ENCODE data around the gene ABHD18. TPM values are rescaled to one million over a fixed set of nuclear protein-coding genes. Genes with fewer than 3 reads are reported as not detected.
A peak's percentile ranks its signal among the peaks of the same experiment; 100 is the strongest.

ABHD18 gene
- total RNA-seq, 3 donors from 2014 or later (not counting 1 experiment from before 2014, with no cell fraction given), result 16.0 to 21.9 (median 17.6) TPM

DNA sequence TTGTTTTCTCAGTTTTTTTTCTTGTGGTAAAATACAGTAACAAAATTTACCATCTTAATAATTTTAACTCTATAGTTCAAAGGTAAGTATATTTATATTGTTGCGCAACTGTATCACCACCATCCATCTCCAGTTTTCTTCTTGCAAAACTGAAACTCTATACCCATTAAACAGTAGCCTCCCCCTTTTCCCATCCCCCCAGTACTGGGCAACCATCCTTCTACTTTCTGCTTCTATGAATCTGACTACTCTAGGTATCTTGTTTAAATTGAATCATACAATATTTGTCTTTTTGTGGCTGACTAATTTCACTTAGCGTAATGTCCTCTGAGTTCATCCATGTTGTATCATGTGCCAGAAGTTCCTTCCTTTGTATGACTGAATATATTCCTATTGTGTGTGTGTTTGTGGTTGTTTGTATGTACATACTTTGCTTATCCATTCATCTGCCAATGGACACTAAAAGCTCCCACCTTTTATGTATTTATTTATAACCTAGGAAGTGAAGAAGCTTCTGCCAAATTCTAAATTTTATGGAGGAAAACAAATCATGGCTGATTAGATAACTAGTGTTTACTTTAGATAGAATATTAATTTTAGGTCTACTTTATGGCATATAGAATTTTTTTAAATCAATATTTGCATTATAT lies 10.0 kb downstream of the ABHD18 start:
- ATAC-seq, result no peak
- H3K27me3 Mint-ChIP-seq (ENCODE audit: low read depth in 2 of 2), result no peaks in the 10 kb centered on the region
- intact Hi-C loops (cut with micrococcal nuclease), result no loop called here
- no peaks in the 10 kb centered on the region for H3K9me3 ChIP-seq (ENCODE audit: control insufficient read depth, insufficient read depth, low read length)
- TF ChIP-seq, protein P1, sequence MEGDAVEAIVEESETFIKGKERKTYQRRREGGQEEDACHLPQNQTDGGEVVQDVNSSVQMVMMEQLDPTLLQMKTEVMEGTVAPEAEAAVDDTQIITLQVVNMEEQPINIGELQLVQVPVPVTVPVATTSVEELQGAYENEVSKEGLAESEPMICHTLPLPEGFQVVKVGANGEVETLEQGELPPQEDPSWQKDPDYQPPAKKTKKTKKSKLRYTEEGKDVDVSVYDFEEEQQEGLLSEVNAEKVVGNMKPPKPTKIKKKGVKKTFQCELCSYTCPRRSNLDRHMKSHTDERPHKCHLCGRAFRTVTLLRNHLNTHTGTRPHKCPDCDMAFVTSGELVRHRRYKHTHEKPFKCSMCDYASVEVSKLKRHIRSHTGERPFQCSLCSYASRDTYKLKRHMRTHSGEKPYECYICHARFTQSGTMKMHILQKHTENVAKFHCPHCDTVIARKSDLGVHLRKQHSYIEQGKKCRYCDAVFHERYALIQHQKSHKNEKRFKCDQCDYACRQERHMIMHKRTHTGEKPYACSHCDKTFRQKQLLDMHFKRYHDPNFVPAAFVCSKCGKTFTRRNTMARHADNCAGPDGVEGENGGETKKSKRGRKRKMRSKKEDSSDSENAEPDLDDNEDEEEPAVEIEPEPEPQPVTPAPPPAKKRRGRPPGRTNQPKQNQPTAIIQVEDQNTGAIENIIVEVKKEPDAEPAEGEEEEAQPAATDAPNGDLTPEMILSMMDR (IDR thresholded peaks at IDR 0.05), result no peak
- H3K4me3 Mint-ChIP-seq, result no peak overlapping the region
- WGBS (ENCODE audit: insufficient coverage), result no CpG with 5 or more reads among the region's 2 CpGs
- H3K27ac ChIP-seq (ENCODE audit: low read length), result no peak overlapping the region
- no peaks in the 10 kb centered on the region for H3K9me3 Mint-ChIP-seq
- no peak overlapping the region for H3K4me3 ChIP-seq (ENCODE audit: low read length)
- no peaks in the 10 kb centered on the region for H3K4me1 ChIP-seq (ENCODE audit: control insufficient read depth, insufficient read depth, low read length)
- no peaks in the 10 kb centered on the region for H3K27me3 ChIP-seq (ENCODE audit: control insufficient read depth, insufficient read depth, low read length)
- H3K36me3 Mint-ChIP-seq, result no peaks in the 10 kb centered on the region
- H3K4me1 Mint-ChIP-seq, result peaks cover 5 to 6% of the 10 kb centered on the region in 2 donors
- H3K36me3 ChIP-seq (ENCODE audit: control insufficient read depth, insufficient read depth, low read length), result no peaks in the 10 kb centered on the region
- no peak for DNase-seq
- peak overlapping the region in 1 of 2 donors; percentile 29 for H3K27ac Mint-ChIP-seq

- DNase-seq, result no peak
- no peak overlapping the region for H3K4me3 ChIP-seq (ENCODE audit: low read length)
- Mint-ChIP-seq H3K27ac (no peak overlapping the region), H3K4me1 (peaks cover 5 to 6% of the 10 kb centered on the region in 2 donors), H3K27me3 (ENCODE audit: low read depth in 2 of 2) (no peaks in the 10 kb centered on the region), H3K9me3 (no peaks in the 10 kb centered on the region), H3K36me3 (no peaks in the 10 kb centered on the region), H3K4me3 (no peak overlapping the region)
- intact Hi-C loops (cut with micrococcal nuclease), result no loop called here
- H3K9me3 ChIP-seq (ENCODE audit: control insufficient read depth, insufficient read depth, low read length), result no peaks in the 10 kb centered on the region
- TF ChIP-seq, protein P1 (IDR thresholded peaks at IDR 0.05), result no peak
- ATAC-seq, result no peak
- no peaks in the 10 kb centered on the region for H3K4me1 ChIP-seq (ENCODE audit: control insufficient read depth, insufficient read depth, low read length)
- H3K27ac ChIP-seq (ENCODE audit: low read length), result no peak overlapping the region
- WGBS (ENCODE audit: insufficient coverage), result 100% methylated on average over 2 of the region's 2 CpGs
- H3K36me3 ChIP-seq (ENCODE audit: control insufficient read depth, insufficient read depth, low read length), result peaks cover 3% of the 10 kb centered on the region
- no peaks in the 10 kb centered on the region for H3K27me3 ChIP-seq (ENCODE audit: control insufficient read depth, insufficient read depth, low read length)
Observed at GRCh38 chr4:127978930-127979329, 13.7 kb downstream of the ABHD18 start.

DNA sequence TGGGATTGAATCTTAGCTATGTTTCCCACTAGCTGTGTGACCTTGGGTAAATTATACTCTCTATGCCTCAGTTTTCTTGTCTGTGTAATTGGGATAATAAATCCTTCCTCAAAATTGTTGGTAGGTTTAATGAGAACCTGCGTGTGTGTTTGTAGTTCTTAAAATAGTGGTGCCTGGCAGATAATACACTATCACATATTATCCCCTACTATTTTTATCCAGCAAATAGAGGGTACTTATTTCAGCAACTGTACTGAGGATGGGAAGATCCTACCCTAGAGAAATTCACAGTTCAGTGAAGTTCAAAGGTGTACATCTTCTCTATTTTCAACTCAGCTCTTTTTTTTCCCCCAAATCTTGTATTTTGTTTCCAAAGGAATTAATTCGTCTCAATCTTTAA lies 17.2 kb downstream of the ABHD18 start:
- H3K4me1 Mint-ChIP-seq, result no peaks in the 10 kb centered on the region
- WGBS (ENCODE audit: insufficient coverage), result no CpG with 5 or more reads among the region's 2 CpGs
- intact Hi-C loops (cut with micrococcal nuclease), result no loop called here
- no peaks in the 10 kb centered on the region for H3K36me3 Mint-ChIP-seq
- Histone ChIP-seq H3K27ac (ENCODE audit: low read length) (no peak overlapping the region), H3K4me1 (ENCODE audit: control insufficient read depth, insufficient read depth, low read length) (no peaks in the 10 kb centered on the region), H3K4me3 (ENCODE audit: low read length) (no peak overlapping the region), H3K9me3 (ENCODE audit: control insufficient read depth, insufficient read depth, low read length) (no peaks in the 10 kb centered on the region), H3K27me3 (ENCODE audit: control insufficient read depth, insufficient read depth, low read length) (no peaks in the 10 kb centered on the region), H3K36me3 (ENCODE audit: control insufficient read depth, insufficient read depth, low read length) (peaks cover 21% of the 10 kb centered on the region)
- DNase-seq, result no peak
- H3K27ac Mint-ChIP-seq, result no peak overlapping the region
- no peak overlapping the region for H3K4me3 Mint-ChIP-seq
- no peaks in the 10 kb centered on the region for H3K27me3 Mint-ChIP-seq (ENCODE audit: low read depth in 2 of 2)
- H3K9me3 Mint-ChIP-seq, result no peaks in the 10 kb centered on the region
- no peak for ATAC-seq
- TF ChIP-seq, protein P1 (IDR thresholded peaks at IDR 0.05), result no peak

- no peaks in the 10 kb centered on the region for H3K27me3 ChIP-seq (ENCODE audit: control insufficient read depth, insufficient read depth, low read length)
- H3K27me3 Mint-ChIP-seq (ENCODE audit: low read depth in 2 of 2), result no peaks in the 10 kb centered on the region
- H3K9me3 Mint-ChIP-seq, result no peaks in the 10 kb centered on the region
- no peak overlapping the region for H3K27ac Mint-ChIP-seq
- H3K36me3 Mint-ChIP-seq, result peaks cover 7% of the 10 kb centered on the region
- intact Hi-C loops (cut with micrococcal nuclease), result no loop called here
- WGBS (ENCODE audit: insufficient coverage), result no CpG with 5 or more reads among the region's 1 CpG
- no peaks in the 10 kb centered on the region for H3K4me1 Mint-ChIP-seq
- H3K4me3 ChIP-seq (ENCODE audit: low read length), result no peak overlapping the region
- DNase-seq (no peak), ATAC-seq (no peak)
- H3K4me1 ChIP-seq (ENCODE audit: control insufficient read depth, insufficient read depth, low read length), result no peaks in the 10 kb centered on the region
- no peaks in the 10 kb centered on the region for H3K9me3 ChIP-seq (ENCODE audit: control insufficient read depth, insufficient read depth, low read length)
- no peak overlapping the region for H3K4me3 Mint-ChIP-seq
- H3K36me3 ChIP-seq (ENCODE audit: control insufficient read depth, insufficient read depth, low read length), result peaks cover 23% of the 10 kb centered on the region
- H3K27ac ChIP-seq (ENCODE audit: low read length), result no peak overlapping the region
- TF ChIP-seq, protein P1 (IDR thresholded peaks at IDR 0.05), result no peak
Observed at GRCh38 chr4:127985989-127986388, 20.8 kb downstream of the ABHD18 start.
